Cerebellar nuclear complex (tissue), 1 donor: Measurements from ENCODE around the gene PPP2R2C.

Source experiments
- DNase-seq, 2 experiments: peaks; one replicate each; lab custom pipeline; 2025; lab: John Stamatoyannopoulos, UW

PPP2R2C gene

GRCh38 chr4:6342530-6343293, 129.7 kb downstream of the PPP2R2C start:
- peak; percentile 4 to 59 for DNase-seq

GRCh38 chr4:6341696-6342095, 130.7 kb downstream of the PPP2R2C start:
- no peak for DNase-seq

- DNase-seq = no peak
Observed at GRCh38 chr4:6340446-6341015, 131.9 kb downstream of the PPP2R2C start.

- DNase-seq = no peak
Observed at GRCh38 chr4:6339818-6340445, 132.5 kb downstream of the PPP2R2C start.

GRCh38 chr4:6338951-6339817, 133.2 kb downstream of the PPP2R2C start:
- no peak for DNase-seq

- DNase-seq = no peak
Observed at GRCh38 chr4:6338175-6338950, 134.1 kb downstream of the PPP2R2C start.

GRCh38 chr4:6337331-6337935, 135.0 kb downstream of the PPP2R2C start:
- DNase-seq = no peak

GRCh38 chr4:6336166-6336565, 136.2 kb downstream of the PPP2R2C start:
- no peak for DNase-seq

- DNase-seq = no peak
Observed at GRCh38 chr4:6335040-6335590, 137.3 kb downstream of the PPP2R2C start.

- no peak for DNase-seq
Observed at GRCh38 chr4:6334203-6334887, 138.1 kb downstream of the PPP2R2C start.

- no peak for DNase-seq
Observed at GRCh38 chr4:6333301-6334202, 138.9 kb downstream of the PPP2R2C start.

- no peak for DNase-seq
Observed at GRCh38 chr4:6332669-6333050, 139.8 kb downstream of the PPP2R2C start.

- peak in 1 of 2 experiments; percentile 6 for DNase-seq
Observed at GRCh38 chr4:6332042-6332668, 140.3 kb downstream of the PPP2R2C start.

- DNase-seq = no peak
Observed at GRCh38 chr4:6331468-6331867, 140.9 kb downstream of the PPP2R2C start.

- no peak for DNase-seq
Observed at GRCh38 chr4:6331018-6331417, 141.4 kb downstream of the PPP2R2C start.

- DNase-seq = no peak
Observed at GRCh38 chr4:6330384-6330767, 142.0 kb downstream of the PPP2R2C start.

GRCh38 chr4:6329478-6330383, 142.7 kb downstream of the PPP2R2C start:
- no peak for DNase-seq

GRCh38 chr4:6328526-6328925, 143.9 kb downstream of the PPP2R2C start:
- no peak for DNase-seq
